ENCODE data around the gene TNFAIP3.
"Not testable (repeated sequence)": the region's sequence is repeated elsewhere in the genome, so short reads cannot be mapped to it uniquely, and the experiment has no call there.

TNFAIP3 gene

GRCh38 chr6:137866914-137867684 lies at the start of gene TNFAIP3:
Gene TNFAIP3 (plus strand): TSS chr6:137867259. CDS start chr6:137871228, 3,969 bp downstream.
- peak; percentile 92 to 93 for DNase-seq (ENCODE audit: low read depth in 2 of 2)

- no peak for DNase-seq (ENCODE audit: low read depth in 2 of 2)
These were observed 48.6 kb upstream of the TNFAIP3 start for GRCh38 chr6:137818440-137818839.

GRCh38 chr6:137819740-137820139 lies 47.3 kb upstream of the TNFAIP3 start:
- no peak for DNase-seq (ENCODE audit: low read depth in 2 of 2)

- no peak for DNase-seq (ENCODE audit: low read depth in 2 of 2)
These were observed 46.6 kb upstream of the TNFAIP3 start for GRCh38 chr6:137820425-137820824.

- DNase-seq (ENCODE audit: low read depth in 2 of 2): no peak
These were observed 46.1 kb upstream of the TNFAIP3 start for GRCh38 chr6:137820952-137821351.

GRCh38 chr6:137821491-137821890 lies 45.6 kb upstream of the TNFAIP3 start:
- DNase-seq (ENCODE audit: low read depth in 2 of 2): no peak

- peak in 1 of 2 experiments; percentile 41 for DNase-seq (ENCODE audit: low read depth in 2 of 2)
These were observed 43.1 kb upstream of the TNFAIP3 start for GRCh38 chr6:137823826-137824555.

- no peak for DNase-seq (ENCODE audit: low read depth in 2 of 2)
These were observed 42.5 kb upstream of the TNFAIP3 start for GRCh38 chr6:137824556-137824879.

GRCh38 chr6:137824896-137825295 lies 42.2 kb upstream of the TNFAIP3 start:
- no peak for DNase-seq (ENCODE audit: low read depth in 2 of 2)

- no peak for DNase-seq (ENCODE audit: low read depth in 2 of 2)
These were observed 39.6 kb upstream of the TNFAIP3 start for GRCh38 chr6:137827411-137827940.

- DNase-seq (ENCODE audit: low read depth in 2 of 2): peak in 1 of 2 experiments; percentile 41
These were observed 38.9 kb upstream of the TNFAIP3 start for GRCh38 chr6:137827977-137828810.

- no peak for DNase-seq (ENCODE audit: low read depth in 2 of 2)
These were observed 37.4 kb upstream of the TNFAIP3 start for GRCh38 chr6:137829641-137830083.

- DNase-seq (ENCODE audit: low read depth in 2 of 2): no peak
These were observed 36.5 kb upstream of the TNFAIP3 start for GRCh38 chr6:137830511-137830911.

- no peak for DNase-seq (ENCODE audit: low read depth in 2 of 2)
These were observed 34.9 kb upstream of the TNFAIP3 start for GRCh38 chr6:137832110-137832509.

- no peak for DNase-seq (ENCODE audit: low read depth in 2 of 2)
These were observed 32.6 kb upstream of the TNFAIP3 start for GRCh38 chr6:137834508-137834907.

- DNase-seq (ENCODE audit: low read depth in 2 of 2): no peak
These were observed 30.3 kb upstream of the TNFAIP3 start for GRCh38 chr6:137836788-137837187.

- DNase-seq (ENCODE audit: low read depth in 2 of 2): not testable (repeated sequence)
These were observed 29.0 kb upstream of the TNFAIP3 start for GRCh38 chr6:137838090-137838489.

- not testable (repeated sequence) for DNase-seq (ENCODE audit: low read depth in 2 of 2)
These were observed 28.5 kb upstream of the TNFAIP3 start for GRCh38 chr6:137838597-137838996.

GRCh38 chr6:137839076-137839475 lies 28.0 kb upstream of the TNFAIP3 start:
- DNase-seq (ENCODE audit: low read depth in 2 of 2): no peak

- no peak for DNase-seq (ENCODE audit: low read depth in 2 of 2)
These were observed 26.8 kb upstream of the TNFAIP3 start for GRCh38 chr6:137840252-137840651.

- no peak for DNase-seq (ENCODE audit: low read depth in 2 of 2)
These were observed 23.8 kb upstream of the TNFAIP3 start for GRCh38 chr6:137843211-137843610.

GRCh38 chr6:137844327-137844726 lies 22.7 kb upstream of the TNFAIP3 start:
- not testable (repeated sequence) for DNase-seq (ENCODE audit: low read depth in 2 of 2)

Measured in stimulated activated CD4-positive, alpha-beta T cell treated with anti-CD3 and anti-CD28 coated beads, Interleukin-12 subunit alpha, Interleukin-12 subunit beta, amount 100 ng/mL, for 24 hours (primary cell).